Measurements from ENCODE around the gene C9orf57. TPM values are rescaled to one million over a fixed set of nuclear protein-coding genes. Genes with fewer than 3 reads are reported as not detected.

C9orf57 gene
- total and polyA plus RNA-seq, 2 of the 13 experiments (the other 11 are each of a cell fraction or from before 2014, with no cell fraction given), result 0.09 TPM; not detected in 1

DNA sequence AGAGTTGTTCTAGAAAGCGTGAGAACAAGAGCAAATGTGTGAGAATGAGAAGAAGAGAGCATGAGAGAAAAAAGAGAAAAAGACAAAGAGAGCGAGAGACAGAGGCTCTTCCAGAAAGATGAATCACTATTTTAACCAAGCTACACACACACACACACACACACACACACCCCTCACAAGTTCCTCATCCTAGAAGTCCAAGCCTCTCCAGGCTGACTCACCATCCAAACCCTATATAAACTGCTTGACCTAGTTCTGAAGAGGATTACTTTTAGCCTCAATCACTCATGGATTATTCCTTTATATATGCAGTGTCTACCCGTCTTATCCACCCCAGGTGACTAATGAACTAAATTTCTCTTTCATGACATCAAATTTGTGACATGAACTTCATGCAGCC lies 37.6 kb downstream of the C9orf57 start:
- CTCF ChIA-PET (ENCODE audit: low intra/inter-chr PET ratio, low total read pairs), result no interaction called here
- H3K27me3 ChIP-seq (ENCODE audit: control insufficient read depth in 1 of 2, insufficient read depth in 2 of 2, low read length in 2 of 2), result no peaks in the 10 kb centered on the region
- H2AFZ ChIP-seq (ENCODE audit: low read length), result no peak overlapping the region
- no peaks in the 10 kb centered on the region for H3K9me3 ChIP-seq (ENCODE audit: low read length)
- DNase-seq (ENCODE audit: low spot score), result no peak
- no TSS peak for BruUV-seq (replicated peaks)
- H3K9ac ChIP-seq (ENCODE audit: insufficient read depth, low read depth, low read length), result no peak overlapping the region
- no peak for ATAC-seq
- in situ Hi-C loops (cut with HindIII; ENCODE audit: extremely low pct_ligation_motif_present, low pct_unique_long_range_greater_than_20kb) (no loop called here), intact Hi-C loops (cut with micrococcal nuclease; ENCODE audit: unreplicated experiment) (loop anchor here (5.0 kb wide), 1 partner anchor 736 kb away; no protein-coding TSS in a partner anchor)
- H3K36me3 ChIP-seq (replicated peaks in 1 of 2; ENCODE audit: control insufficient read depth in 1 of 2, insufficient read depth in 2 of 2, low read length in 2 of 2), result no peaks in the 10 kb centered on the region
- no peaks in the 10 kb centered on the region for H4K20me1 ChIP-seq (ENCODE audit: insufficient read depth, low read length)
- TF ChIP-seq BRCA1 (CRISPR knock-in tag; IDR thresholded peaks at IDR 0.05) (no peak), SALL2 (CRISPR knock-in tag; IDR thresholded peaks at IDR 0.05) (no peak)
- H3K4me2 ChIP-seq (ENCODE audit: low read depth, low read length), result no peak overlapping the region
- 16% methylated on average over 3 of the region's 3 CpGs for WGBS (ENCODE audit: low lambda C conversion rate)
- POLR2A ChIA-PET, result no interaction called here
- H3K4me3 ChIP-seq (replicated peaks in 1 of 3; ENCODE audit: insufficient read depth in 1 of 3, low read depth in 2 of 3, low read length in 3 of 3), result no peak overlapping the region
- no peak overlapping the region for H3K27ac ChIP-seq (ENCODE audit: extremely low read length, insufficient read depth, low read length)
- peaks cover 11% of the 10 kb centered on the region for H3K4me1 ChIP-seq (ENCODE audit: insufficient read depth, low read length)
- H3K79me2 ChIP-seq (ENCODE audit: insufficient read depth, low read length), result no peaks in the 10 kb centered on the region
- no peak for FAIRE-seq

GRCh38 chr9:72013292-72013760 lies 47.1 kb downstream of the C9orf57 start:
- Histone ChIP-seq H3K9ac (ENCODE audit: insufficient read depth, low read depth, low read length) (no peak overlapping the region), H3K36me3 (replicated peaks in 1 of 2; ENCODE audit: control insufficient read depth in 1 of 2, insufficient read depth in 2 of 2, low read length in 2 of 2) (no peaks in the 10 kb centered on the region), H4K20me1 (ENCODE audit: insufficient read depth, low read length) (no peaks in the 10 kb centered on the region), H3K27ac (ENCODE audit: extremely low read length, insufficient read depth, low read length) (no peak overlapping the region), H3K4me1 (ENCODE audit: insufficient read depth, low read length) (peaks cover 36% of the 10 kb centered on the region), H3K27me3 (ENCODE audit: control insufficient read depth in 1 of 2, insufficient read depth in 2 of 2, low read length in 2 of 2) (no peaks in the 10 kb centered on the region), H2AFZ (ENCODE audit: low read length) (no peak overlapping the region), H3K4me3 (replicated peaks in 1 of 3; ENCODE audit: insufficient read depth in 1 of 3, low read depth in 2 of 3, low read length in 3 of 3) (no peak overlapping the region), H3K4me2 (ENCODE audit: low read depth, low read length) (no peak overlapping the region; the same call in 1 of the 2 replicates), H3K9me3 (ENCODE audit: low read length) (no peaks in the 10 kb centered on the region), H3K79me2 (ENCODE audit: insufficient read depth, low read length) (no peaks in the 10 kb centered on the region)
- CTCF ChIA-PET (ENCODE audit: low intra/inter-chr PET ratio, low total read pairs), result no interaction called here
- 0% methylated on average over 1 of the region's 1 CpG for WGBS (ENCODE audit: low lambda C conversion rate)
- POLR2A ChIA-PET, result no interaction called here
- ATAC-seq (peak; percentile 24; the same call in 1 of the 3 replicates), FAIRE-seq (no peak), DNase-seq (ENCODE audit: low spot score) (no peak)
- BruUV-seq (replicated peaks), result no TSS peak
- TF ChIP-seq ZNF709 (CRISPR knock-in tag; IDR thresholded peaks at IDR 0.05), result no peak
- TF ChIP-seq, protein P1, sequence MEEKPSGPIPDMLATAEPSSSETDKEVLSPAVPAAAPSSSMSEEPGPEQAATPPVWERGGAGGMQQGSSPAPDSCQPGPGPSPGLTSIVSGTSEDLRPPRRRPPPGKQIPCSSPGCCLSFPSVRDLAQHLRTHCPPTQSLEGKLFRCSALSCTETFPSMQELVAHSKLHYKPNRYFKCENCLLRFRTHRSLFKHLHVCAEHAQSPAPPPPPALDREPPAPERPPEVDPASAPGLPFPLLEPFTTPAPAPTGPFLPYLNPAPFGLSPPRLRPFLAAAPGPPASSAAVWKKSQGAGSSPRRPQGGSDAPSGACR (CRISPR knock-in tag; IDR thresholded peaks at IDR 0.05), result no peak
- TF ChIP-seq IKZF4 (CRISPR knock-in tag; IDR thresholded peaks at IDR 0.05; ENCODE audit: borderline replicate concordance, low read depth, not compliant biosample characterization), result no peak
- no peak for TF ChIP-seq BRCA1 (CRISPR knock-in tag; IDR thresholded peaks at IDR 0.05)
- TF ChIP-seq ZNF12 (CRISPR knock-in tag; IDR thresholded peaks at IDR 0.05), result no peak
- TF ChIP-seq SATB2 (CRISPR knock-in tag; IDR thresholded peaks at IDR 0.05), result no peak
- no peak for TF ChIP-seq ZNF354B (CRISPR knock-in tag; IDR thresholded peaks at IDR 0.05)
- no peak for TF ChIP-seq MBNL3 (CRISPR knock-in tag; conservative IDR thresholded peaks at IDR 0.05)
- TF ChIP-seq MAFF (IDR thresholded peaks at IDR 0.05; ENCODE audit: low read depth, low read length), result no peak
- no peak for TF ChIP-seq FOXP4 (CRISPR knock-in tag; IDR thresholded peaks at IDR 0.05)
- TF ChIP-seq NKX3-1 (CRISPR knock-in tag; IDR thresholded peaks at IDR 0.05), result no peak
- intact Hi-C loops (cut with micrococcal nuclease; ENCODE audit: unreplicated experiment) (no loop called here), in situ Hi-C loops (cut with HindIII; ENCODE audit: extremely low pct_ligation_motif_present, low pct_unique_long_range_greater_than_20kb) (loop anchor here (5.0 kb wide), 1 partner anchor 201 kb away; no protein-coding TSS in a partner anchor)

All from HepG2 (cell line).